Transverse colon (tissue), 4 donors: ENCODE results near the gene NRG2. TPM values are rescaled to one million over a fixed set of nuclear protein-coding genes. Genes with fewer than 3 reads are reported as not detected.

Experiments used
- DNase-seq: peaks from one replicate; pipeline ENCODE4 v3.0.0-alpha.2; 2019
- H3K27ac ChIP-seq, 4 donors: fragments of 200-600 bp; sonication (generic); 2 replicates each; pipeline ENCODE4 v1.5.1; 2016 to 2018; ENCODE audit warnings: inconsistent platforms in 4 of 4
- H3K27me3 ChIP-seq: fragments of 200-600 bp; sonication (generic); 2 replicates; pipeline ENCODE4 v1.5.1; 2017; ENCODE audit warnings: inconsistent platforms
- H3K36me3 ChIP-seq, 4 donors: fragments of 200-600 bp; sonication (generic); 2 replicates each; pipeline ENCODE4 v1.5.1; 2017 to 2019; ENCODE audit warnings: inconsistent platforms in 4 of 4
- H3K4me1 ChIP-seq, 4 donors: fragments of 200-600 bp; sonication (generic); 2 replicates each; pipeline ENCODE4 v1.5.1; 2017 to 2020; ENCODE audit warnings: inconsistent platforms in 4 of 4
- H3K4me3 ChIP-seq, 4 donors: fragments of 200-600 bp; sonication (generic); 1 replicate in 1 of 4; 2 replicates in 3 of 4; pipeline versions ENCODE4 v1.5.1 to v1.6.1; 2017 to 2019; ENCODE audit warnings: inconsistent platforms in 4 of 4
- H3K9me3 ChIP-seq, 2 donors: fragments of 200-600 bp; sonication (generic); 2 replicates each; pipeline ENCODE4 v1.5.1; 2017 to 2019; ENCODE audit warnings: inconsistent platforms in 2 of 2
- EP300 ChIP-seq: sonication (generic); formaldehyde crosslinking; IDR thresholded peaks from one replicate; pipeline ENCODE4 v1.6.1; 2017; ENCODE audit warnings: antibody characterized with exemption, low read depth
- POLR2A ChIP-seq: fragments of 450-650 bp; IDR thresholded peaks from one replicate; pipeline ENCODE4 v1.6.1; 2016; ENCODE audit warnings: antibody characterized with exemption, mild to moderate bottlenecking, moderate library complexity
- POLR2AphosphoS5 ChIP-seq, 3 donors: sonication (generic); formaldehyde crosslinking; IDR thresholded peaks; one replicate each; pipeline ENCODE4 v1.6.1; 2016; ENCODE audit warnings: antibody characterized with exemption in 3 of 3
- whole genome bisulfite sequencing, 2 donors: methylation state at CpG; one replicate each; pipeline ENCODE4 v1.1.5; 2018; ENCODE audit warnings: low coverage in 1 of 2; 5-methylcytosine and 5-hydroxymethylcytosine counted together
- in situ Hi-C, 4 donors: fragments of 200-750 bp; cut with MboI; loops; one replicate each; pipeline versions ENCODE4 v1.15.0 to v1.15.1; 2017; ENCODE audit warnings: low sequenced_read_pairs in 3 of 4, low pct_ligation_motif_present in 1 of 4, low pct_unique_long_range_greater_than_20kb in 1 of 4
- intact Hi-C: fragments of 100-400 bp; cut with DNase I; formaldehyde crosslinking; loops from one replicate; pipeline ENCODE4 v1.15.1; 2023; ENCODE audit warnings: low total_unique reads
- total RNA-seq, 4 donors: library from RNA; depleted of rRNA; stranded (reverse); fragments of >200 nt; gene quantifications; one replicate each; pipeline ENCODE4 v1.1.0, GENCODE V29; 2016
- TF ChIP-seq, protein P1 (sequence below), 5 experiments: fragments of 200-600 bp in 3 of 5; fragments of 450-650 bp in 2 of 5; sonication (generic) in 3 of 5; IDR thresholded peaks; 1 replicate in 2 of 5; 2 replicates in 3 of 5; pipeline ENCODE4 v1.5.1; 2016 to 2017; ENCODE audit warnings: antibody characterized with exemption in 5 of 5, inconsistent platforms in 3 of 5, mild to moderate bottlenecking in 2 of 5, moderate library complexity in 1 of 5

NRG2 gene
- total RNA-seq, 4 donors from 2014 or later = 0.68 to 12.3 (median 0.95) TPM; not detected in 1

DNA sequence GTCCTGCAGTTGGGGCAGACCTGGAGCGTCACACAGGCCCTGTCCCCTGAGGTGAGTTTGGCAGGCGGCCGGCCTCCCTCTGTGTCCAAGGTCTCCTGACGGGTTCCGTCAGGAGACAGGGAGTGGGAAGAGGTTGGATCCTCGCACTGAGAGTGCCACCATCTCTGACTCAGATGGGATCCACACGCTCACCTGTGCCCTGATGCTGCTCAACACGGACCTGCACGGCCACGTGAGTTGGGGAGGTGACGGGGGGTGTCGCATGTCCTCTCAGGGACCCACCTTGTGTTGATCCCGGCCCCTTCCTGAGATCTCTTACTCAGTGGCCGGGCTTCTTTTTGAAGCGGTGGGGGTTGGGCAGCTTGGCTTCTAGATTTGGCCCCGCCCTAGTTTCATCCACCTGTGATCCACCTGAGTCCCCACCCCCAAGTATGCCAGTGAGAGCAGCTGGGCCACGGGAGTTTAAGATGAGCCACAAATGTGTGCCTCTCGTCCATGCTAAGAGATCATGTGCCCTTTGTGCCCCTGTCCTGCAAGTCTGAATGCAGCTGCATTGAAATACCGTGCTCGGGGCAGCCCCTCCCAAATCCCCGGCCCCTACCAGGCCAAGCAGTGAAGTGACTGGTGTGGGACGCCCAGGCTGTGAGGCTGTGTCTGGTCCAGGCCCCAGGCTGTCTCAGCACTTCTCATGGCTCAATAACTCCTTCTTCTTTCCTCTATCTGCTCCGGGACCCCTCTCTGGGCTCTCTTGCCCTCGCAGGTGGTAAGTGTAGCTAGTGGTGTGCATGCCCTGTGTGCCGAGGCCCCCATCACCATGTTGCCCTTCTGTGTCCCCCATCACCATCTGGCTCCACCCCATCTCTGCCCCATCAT, 220.3 kb downstream of the NRG2 start:
- Histone ChIP-seq H3K27ac (no peak overlapping the region), H3K4me3 (no peak overlapping the region), H3K4me1 (no peaks in the 10 kb centered on the region), H3K9me3 (no peaks in the 10 kb centered on the region), H3K27me3 (no peaks in the 10 kb centered on the region), H3K36me3 (no peaks in the 10 kb centered on the region)
- in situ Hi-C loops (no loop called here), intact Hi-C loops (no loop called here)
- no peak for DNase-seq
- 78 to 83% methylated on average over 8 to 25 of the region's 25 CpGs for WGBS, 2 donors
- TF ChIP-seq, protein P1, sequence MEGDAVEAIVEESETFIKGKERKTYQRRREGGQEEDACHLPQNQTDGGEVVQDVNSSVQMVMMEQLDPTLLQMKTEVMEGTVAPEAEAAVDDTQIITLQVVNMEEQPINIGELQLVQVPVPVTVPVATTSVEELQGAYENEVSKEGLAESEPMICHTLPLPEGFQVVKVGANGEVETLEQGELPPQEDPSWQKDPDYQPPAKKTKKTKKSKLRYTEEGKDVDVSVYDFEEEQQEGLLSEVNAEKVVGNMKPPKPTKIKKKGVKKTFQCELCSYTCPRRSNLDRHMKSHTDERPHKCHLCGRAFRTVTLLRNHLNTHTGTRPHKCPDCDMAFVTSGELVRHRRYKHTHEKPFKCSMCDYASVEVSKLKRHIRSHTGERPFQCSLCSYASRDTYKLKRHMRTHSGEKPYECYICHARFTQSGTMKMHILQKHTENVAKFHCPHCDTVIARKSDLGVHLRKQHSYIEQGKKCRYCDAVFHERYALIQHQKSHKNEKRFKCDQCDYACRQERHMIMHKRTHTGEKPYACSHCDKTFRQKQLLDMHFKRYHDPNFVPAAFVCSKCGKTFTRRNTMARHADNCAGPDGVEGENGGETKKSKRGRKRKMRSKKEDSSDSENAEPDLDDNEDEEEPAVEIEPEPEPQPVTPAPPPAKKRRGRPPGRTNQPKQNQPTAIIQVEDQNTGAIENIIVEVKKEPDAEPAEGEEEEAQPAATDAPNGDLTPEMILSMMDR (IDR thresholded peaks at IDR 0.05) = no peak
- TF ChIP-seq POLR2AphosphoS5 (IDR thresholded peaks at IDR 0.05) (no peak), POLR2A (no peak), EP300 (no peak)

DNA sequence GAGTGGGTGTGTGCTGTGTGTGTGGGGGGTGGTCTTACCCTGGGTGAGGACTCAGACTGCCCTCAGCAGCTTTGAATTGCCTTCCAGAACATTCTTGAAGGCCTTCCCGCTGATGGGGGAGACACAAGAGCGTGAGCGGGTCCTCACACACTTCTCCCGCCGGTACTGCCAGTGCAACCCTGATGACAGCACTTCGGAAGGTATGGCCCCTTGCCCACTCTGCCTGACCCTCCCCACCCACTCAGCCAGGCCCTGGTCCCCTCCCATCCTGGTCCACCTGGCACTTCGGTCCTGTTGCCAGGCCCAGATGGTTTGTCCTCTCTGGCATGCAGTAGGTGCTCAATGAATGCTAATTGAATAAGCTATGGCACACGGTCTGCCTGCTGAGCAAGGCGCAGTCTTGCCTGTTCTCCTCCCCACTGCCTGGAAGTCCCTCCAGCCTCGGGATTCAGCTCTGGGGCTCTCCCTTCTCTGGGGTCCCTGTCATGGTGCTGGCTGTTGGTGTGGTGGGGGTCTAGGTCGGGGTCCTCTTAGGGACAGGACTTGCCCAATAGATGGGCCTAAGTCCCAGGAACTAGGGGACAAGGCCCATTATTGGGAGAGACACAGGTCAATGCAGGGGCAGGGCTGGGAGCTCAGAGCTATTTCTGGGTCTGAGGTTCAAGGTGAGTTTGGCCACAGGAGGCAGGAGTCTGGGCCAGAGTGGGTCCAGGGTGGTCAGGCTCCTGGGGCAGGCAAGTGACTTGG, 221.1 kb downstream of the NRG2 start:
- H3K27me3 ChIP-seq = no peaks in the 10 kb centered on the region
- WGBS, 2 donors = 83% methylated on average over 11 of the region's 11 CpGs; no CpG with 5 or more reads in 1 of the 2 donors
- intact Hi-C loops = no loop called here
- H3K9me3 ChIP-seq = no peaks in the 10 kb centered on the region
- TF ChIP-seq POLR2A = no peak
- no peak for TF ChIP-seq POLR2AphosphoS5 (IDR thresholded peaks at IDR 0.05)
- TF ChIP-seq EP300 = no peak
- TF ChIP-seq, protein P1 (IDR thresholded peaks at IDR 0.05) = no peak
- H3K4me3 ChIP-seq = no peak overlapping the region
- DNase-seq = no peak
- H3K27ac ChIP-seq = no peak overlapping the region
- no peaks in the 10 kb centered on the region for H3K36me3 ChIP-seq
- no peaks in the 10 kb centered on the region for H3K4me1 ChIP-seq
- in situ Hi-C loops = no loop called here

DNA sequence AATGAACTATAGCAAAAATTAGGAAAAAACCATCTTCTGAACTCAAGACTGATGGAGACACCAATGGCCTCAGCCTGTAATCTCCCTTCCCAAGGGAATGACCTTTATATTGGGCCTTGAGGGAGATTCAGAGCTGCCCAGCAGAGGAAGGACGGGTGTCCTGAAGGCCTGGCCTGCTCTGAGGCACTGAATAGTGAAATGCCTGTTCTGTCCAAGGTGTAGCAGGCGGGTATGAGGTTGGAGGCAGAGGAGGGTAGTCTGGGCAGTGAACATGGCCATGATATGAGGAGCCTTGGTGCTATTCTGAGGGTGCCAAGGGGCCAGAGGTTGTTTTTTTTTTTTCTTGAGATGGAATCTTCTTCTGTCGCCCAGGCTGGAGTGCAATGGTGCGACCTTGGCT, 222.5 kb downstream of the NRG2 start:
- Histone ChIP-seq H3K9me3 (no peaks in the 10 kb centered on the region), H3K27me3 (no peaks in the 10 kb centered on the region), H3K4me3 (no peak overlapping the region), H3K4me1 (no peaks in the 10 kb centered on the region), H3K36me3 (no peaks in the 10 kb centered on the region), H3K27ac (no peak overlapping the region)
- no peak for DNase-seq
- intact Hi-C loops = no loop called here
- in situ Hi-C loops = no loop called here
- 71 to 81% methylated on average over 1 to 4 of the region's 4 CpGs for WGBS, 2 donors
- TF ChIP-seq, protein P1 (IDR thresholded peaks at IDR 0.05) = no peak
- no peak for TF ChIP-seq EP300
- no peak for TF ChIP-seq POLR2A
- no peak for TF ChIP-seq POLR2AphosphoS5 (IDR thresholded peaks at IDR 0.05)

DNA sequence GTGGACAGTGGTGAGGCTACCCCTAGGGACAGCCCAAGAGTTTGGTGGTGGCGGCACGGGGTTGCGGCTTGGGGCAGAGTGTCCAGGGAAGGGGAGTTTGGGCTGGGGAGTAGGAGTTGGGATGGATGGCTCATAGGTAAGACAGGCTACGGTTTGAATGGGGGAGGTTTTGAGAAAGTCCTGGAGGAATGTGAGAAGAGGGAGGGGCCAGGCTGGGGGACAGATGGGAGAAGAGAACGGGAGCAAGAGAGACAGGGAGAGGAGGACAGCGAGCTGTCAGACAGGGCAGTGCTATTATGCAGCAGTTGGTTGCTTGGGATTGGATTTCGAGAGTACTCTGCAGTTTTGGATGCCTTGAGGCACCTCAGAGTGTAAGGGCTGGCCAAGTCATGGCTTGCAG, 223.0 kb downstream of the NRG2 start:
- Histone ChIP-seq H3K4me3 (no peak overlapping the region), H3K27ac (no peak overlapping the region), H3K4me1 (no peaks in the 10 kb centered on the region), H3K27me3 (no peaks in the 10 kb centered on the region), H3K36me3 (no peaks in the 10 kb centered on the region), H3K9me3 (no peaks in the 10 kb centered on the region)
- TF ChIP-seq EP300 (no peak), POLR2A (no peak), POLR2AphosphoS5 (IDR thresholded peaks at IDR 0.05) (no peak)
- TF ChIP-seq, protein P1 (IDR thresholded peaks at IDR 0.05) = no peak
- in situ Hi-C loops = no loop called here
- intact Hi-C loops = no loop called here
- DNase-seq = no peak
- WGBS, 2 donors = 63 to 73% methylated on average over 7 of the region's 7 CpGs
